HG03097 (cell line): ENCODE measurements around the gene PLEKHA8.

ENCODE experiments used
- ATAC-seq: cut with Tn5 transposase; IDR thresholded peaks from one replicate; pipeline ENCODE4 v1.9.1; 2021; ENCODE audit not compliant: unreplicated experiment, low FRiP score

PLEKHA8 gene, protein sequence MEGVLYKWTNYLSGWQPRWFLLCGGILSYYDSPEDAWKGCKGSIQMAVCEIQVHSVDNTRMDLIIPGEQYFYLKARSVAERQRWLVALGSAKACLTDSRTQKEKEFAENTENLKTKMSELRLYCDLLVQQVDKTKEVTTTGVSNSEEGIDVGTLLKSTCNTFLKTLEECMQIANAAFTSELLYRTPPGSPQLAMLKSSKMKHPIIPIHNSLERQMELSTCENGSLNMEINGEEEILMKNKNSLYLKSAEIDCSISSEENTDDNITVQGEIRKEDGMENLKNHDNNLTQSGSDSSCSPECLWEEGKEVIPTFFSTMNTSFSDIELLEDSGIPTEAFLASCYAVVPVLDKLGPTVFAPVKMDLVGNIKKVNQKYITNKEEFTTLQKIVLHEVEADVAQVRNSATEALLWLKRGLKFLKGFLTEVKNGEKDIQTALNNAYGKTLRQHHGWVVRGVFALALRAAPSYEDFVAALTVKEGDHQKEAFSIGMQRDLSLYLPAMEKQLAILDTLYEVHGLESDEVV

DNA sequence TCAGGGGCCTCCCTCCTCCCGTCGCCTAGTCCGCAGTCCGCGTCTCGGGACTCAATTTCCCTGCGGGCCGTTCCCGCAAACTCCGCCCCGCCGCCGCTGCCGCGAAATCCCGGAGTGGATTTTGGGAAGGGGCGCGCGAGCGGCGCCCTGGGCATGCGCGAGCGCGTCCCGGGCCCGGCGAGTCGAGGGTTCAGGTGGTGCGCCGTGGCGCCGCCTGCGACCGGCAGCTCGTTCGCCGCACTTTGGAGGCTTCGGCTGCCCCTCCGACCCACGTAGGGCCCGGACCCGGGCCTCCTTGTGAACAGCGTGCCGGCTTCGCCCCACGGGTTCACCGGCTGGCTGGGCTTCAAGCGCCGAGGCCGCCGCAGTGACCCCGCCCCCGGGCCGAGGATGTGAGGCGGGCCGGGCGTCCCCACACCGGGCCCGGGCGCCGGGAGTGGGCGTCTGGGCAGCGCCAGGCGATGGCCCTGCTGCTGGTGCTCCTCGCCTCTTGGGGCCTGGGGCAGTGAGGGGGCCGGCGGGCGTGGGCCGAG is at the start of gene PLEKHA8:
Gene PLEKHA8, plus strand, starts transcription at position 197 of the 533 bp plus-strand sequence. CDS start 351 bp downstream, outside the sequence.
- ATAC-seq = peak; percentile 46

DNA sequence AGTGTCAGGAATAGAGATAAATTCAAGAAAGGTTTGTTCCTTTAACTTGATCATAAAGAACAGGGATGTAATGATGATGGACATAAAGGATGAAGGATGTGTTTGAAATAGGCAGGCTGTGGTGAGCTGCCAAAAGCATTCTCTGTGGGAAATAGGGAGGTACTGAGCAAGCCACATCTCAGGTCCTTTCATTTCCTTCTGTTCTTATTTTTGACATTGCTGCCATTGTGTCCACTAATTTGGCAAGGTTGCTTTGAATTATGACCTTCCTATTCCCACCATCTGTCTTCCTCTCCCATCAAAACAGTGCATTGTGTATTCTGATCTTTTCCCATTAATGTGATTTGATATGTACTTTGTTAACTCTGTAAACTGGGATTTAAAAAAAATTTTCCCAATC is 48.1 kb upstream of the PLEKHA8 start:
- no peak for ATAC-seq

DNA sequence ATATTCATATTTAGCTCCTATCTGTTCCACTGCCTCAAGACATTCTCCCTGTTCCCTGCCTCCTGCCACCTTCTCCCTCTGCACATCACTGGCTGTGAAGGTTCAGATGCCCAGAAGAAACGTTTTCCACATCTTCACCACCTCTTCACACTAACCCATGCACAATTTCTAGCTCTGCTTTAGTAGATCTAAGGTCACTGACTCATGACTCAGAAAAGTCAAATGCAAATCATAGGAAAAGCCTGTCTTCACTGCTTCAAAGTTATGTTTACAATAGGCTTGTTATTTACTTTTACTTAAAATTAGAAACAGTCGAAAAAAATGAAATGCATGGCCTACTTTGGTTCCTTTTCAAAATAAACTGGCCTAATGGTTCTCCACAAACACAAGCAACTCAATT is 41.1 kb upstream of the PLEKHA8 start:
- ATAC-seq = no peak

DNA sequence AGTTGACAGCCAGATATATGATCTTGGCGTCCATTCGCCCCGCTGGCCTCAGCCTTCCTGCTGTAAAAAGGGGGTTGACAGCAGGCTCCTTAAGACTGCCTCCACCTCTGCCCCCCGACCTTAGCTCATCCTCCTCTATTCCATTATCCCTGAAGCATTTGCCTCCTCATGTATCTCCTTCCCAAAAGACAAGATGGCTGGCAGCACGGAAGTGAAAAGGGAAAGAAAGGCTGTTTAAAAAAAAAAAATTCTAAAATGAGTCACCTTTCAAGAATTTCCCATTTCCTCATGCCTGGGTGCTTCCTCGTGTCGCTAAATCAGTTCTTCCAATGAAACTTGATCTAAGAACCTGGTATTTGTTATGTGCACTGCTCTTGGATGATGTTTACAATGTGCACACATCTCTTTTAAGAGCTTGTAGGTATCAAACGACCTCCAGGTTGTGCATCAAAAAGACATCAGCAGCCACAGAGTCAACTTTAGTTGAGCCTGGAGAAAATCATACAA is 40.3 kb upstream of the PLEKHA8 start:
- no peak for ATAC-seq

DNA sequence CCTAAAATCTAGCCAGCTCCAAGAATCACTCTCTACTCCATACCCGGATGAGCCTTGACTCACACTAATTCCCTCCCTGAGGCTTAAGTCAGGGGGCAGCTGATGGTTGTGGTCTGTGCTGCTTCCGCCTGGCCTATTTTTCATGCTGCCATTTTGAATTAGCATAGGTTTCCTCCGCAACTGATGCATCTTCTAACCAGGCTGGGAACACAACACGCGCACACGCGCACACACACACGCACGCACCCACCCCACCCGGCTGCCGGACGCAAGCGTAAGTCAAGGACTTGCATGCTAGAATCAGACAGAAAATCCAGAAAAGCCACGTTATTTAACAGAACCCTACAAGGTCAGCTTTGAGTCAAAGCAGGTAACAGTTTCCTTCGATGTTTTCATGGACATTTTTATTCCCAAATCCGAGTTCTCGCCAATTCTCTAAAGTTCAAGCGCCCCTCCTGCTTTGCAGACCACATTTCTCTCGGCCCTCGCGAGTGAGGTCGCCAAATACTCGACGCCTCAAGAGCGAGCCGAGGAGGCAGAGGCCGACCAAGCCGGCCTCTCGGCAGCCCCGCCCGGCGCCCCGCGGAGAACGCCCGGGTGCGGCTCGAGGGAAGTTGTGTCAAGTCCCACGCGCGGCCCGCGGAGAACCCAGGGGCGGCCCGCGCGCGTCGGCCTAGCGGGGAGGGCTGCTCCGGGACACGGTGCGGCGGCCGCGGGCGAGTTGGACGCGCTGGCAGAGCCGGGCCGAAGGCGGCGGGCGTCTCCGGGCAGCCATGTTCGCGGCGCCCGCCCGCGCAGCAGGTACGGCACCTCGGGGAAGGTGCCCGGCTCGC is 39.6 kb upstream of the PLEKHA8 start:
- ATAC-seq = peak; percentile 20

DNA sequence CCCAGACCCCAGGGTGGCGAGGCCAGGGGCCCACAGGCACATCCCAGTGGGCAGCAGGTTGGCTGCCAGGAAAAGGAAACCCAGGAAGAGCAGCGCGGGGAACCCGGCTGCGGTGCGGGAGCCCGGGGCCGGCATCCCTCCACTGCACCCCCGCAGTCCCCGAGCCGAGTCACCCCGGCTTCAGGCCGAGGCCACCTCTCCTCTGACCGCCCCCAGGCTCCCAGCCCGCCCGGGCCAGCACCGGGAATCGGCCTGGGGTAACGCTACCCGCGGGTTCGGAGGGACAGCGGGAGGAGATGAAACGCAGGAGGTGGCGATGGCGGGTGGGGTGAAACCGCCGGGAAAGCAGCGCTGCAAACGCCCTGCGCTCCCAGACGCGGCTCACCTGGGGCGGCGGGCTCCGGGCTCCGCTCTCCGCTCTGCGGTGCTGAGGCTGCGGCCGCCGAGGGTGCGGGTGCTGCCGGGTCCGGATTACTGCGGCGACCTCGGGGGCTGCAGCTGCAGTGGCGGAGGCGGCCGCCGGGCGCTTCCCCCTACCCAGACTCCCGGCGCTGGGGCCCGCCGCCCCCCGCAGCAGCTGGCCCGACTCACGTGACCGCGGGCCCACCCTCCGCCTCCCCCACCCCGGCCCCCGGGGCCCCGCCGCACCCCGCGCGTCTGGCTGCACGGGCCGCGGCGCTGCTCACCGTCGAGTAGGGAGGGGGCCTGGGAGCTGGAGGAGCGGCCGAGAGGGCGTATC is 38.8 kb upstream of the PLEKHA8 start, which contains the start of gene SCRN1:
Gene SCRN1, minus strand, starts transcription at position 545 of the 739 bp plus-strand sequence. CDS start 20,734 bp downstream, outside the sequence.
- peak; percentile 30 for ATAC-seq

DNA sequence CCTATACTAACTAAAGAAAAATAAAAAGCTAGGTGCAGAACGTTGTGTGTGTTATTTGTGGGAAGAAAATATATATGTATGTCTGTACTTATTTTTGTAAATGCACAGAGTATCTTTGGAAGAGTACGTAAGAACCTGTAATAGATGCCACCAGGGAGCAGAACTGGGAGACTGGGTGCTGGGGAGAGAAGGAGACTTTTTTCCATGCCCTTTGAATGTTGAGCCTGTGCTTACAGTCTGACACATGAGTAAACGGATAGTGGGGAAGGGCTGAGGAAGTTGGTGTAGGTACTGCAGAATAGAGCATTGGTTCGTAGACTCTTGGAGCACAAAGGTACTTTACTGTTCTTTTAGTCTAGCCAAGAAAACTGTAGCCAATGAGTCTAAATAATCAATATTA is 37.3 kb upstream of the PLEKHA8 start:
- ATAC-seq = no peak

DNA sequence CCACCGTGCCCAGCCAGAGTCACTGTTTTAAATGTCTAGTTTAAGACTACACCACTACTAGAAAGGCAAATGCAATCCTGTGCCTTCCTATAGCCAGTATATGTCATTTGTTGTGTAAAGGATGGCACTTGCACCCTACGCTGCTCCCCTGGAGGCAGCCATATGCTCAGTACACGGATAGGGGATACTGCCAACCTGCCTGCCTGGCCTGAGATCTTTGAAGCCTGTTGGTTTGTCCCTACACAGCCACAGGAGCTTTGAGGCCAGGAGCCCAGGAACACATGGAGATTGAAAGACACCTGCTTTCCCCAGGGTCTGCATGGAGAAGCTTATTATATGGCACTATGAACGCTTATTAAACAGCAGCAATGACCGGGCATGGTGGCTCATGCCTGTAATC is 36.3 kb upstream of the PLEKHA8 start:
- ATAC-seq = no peak

DNA sequence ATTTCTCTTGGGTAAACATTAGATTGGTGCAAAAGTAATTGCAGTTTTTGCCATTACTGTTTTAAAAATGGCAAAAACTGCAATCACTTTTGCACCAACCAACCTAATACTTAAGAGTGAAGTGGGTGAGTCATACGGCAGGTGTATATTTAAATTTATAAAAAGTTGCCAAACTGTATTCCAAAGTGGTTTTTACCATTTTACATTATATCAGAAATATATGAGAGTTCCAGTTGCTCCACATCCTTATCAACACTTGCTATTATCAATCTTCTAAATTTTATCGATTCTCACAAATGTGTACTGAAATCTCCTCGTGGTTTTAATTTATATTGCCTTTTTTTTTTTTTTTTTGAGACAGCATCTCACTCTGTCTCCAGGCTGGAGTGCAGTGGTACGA is 35.1 kb upstream of the PLEKHA8 start:
- no peak for ATAC-seq

DNA sequence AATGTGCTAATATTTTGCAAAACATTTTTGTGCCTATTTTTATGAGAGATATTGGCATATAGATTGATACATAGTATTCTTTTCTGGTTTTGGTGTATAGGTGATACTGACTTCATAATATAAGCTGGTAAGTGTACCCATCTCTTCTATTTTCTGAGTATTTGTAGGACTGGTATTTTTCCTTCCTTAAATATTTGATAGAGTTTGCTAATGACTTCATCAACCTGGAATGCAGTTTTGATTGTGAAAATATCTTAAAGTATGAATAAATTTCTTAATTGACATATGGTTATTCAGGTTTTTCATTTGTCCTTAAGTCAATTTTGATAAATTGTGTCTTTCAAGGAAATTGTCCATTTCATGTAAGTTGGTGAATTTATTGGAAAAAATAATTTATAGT is 32.6 kb upstream of the PLEKHA8 start:
- no peak for ATAC-seq

DNA sequence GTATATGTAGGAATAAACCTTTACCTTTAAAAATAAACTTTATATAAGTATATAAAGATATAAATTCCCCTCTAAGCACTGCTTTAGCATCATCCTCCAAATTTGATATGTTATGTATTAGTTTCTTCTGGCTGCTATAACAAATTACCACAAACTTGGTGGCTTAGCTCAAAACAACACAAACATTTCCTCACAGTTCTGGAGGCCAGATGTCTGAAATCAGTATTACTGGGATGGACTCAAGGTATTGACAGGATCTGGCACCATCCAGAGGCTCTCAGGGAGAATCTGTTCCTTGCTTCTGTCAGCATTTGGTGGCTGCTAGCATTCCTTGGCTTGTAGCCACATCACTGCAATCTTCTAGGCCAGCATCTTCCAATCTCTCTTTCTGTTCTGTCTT is 31.9 kb upstream of the PLEKHA8 start:
- no peak for ATAC-seq

DNA sequence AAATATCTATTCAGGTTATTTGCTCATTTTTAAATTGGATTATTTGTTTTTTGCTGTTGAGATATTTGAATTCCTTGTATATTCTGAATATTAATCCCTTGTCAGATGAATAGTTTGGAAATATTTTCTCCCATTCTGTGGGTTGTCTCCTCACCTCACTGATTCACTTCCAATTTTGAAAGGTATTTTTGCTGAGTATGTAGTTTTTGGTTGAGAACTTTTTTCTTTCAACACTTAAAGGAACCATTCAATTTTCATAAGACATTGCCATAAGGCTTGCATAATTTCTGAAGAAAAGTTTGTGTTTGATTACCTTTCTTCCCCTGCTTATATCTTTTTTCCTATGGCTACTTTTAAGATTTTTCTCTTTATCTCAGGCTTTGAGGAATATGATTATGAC is 29.7 kb upstream of the PLEKHA8 start:
- no peak for ATAC-seq

DNA sequence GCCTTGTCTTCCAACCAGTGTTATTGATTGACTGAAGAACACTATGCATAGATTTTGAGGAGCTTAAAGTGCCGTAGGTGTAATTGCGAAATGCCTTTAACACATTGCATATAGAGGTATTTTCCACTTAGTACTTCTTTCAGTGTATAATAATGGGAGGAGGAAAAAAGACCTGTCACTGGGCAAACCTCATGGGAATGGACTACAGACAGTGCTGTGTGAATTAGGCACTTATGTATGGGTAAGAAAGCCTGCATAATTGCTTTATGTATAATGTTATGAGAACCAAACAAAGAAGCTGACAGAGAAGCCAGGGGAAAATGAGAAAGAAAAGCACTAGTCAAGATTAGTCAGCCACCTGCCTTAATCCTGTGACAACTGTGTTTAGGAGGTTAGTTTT is 26.2 kb upstream of the PLEKHA8 start:
- ATAC-seq = no peak

DNA sequence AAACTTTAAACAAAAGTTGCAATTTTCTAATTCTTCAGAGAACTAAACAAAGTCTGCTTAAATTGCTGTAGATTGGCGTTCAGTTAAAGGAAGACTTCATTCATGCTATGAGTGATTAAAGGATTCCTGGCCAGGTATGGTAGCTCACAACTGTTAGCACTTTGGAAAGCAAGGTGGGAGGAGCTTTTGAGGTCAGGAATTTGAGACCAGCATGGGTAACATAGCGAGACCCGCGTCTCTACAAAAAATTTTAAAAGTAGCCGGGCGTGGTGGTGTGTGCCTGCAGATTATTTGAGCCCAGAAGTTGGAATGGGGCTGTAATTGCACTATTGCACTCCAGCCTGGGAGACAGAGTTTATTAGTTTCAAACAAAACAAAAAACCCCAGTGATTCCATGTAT is 25.1 kb upstream of the PLEKHA8 start:
- no peak for ATAC-seq

DNA sequence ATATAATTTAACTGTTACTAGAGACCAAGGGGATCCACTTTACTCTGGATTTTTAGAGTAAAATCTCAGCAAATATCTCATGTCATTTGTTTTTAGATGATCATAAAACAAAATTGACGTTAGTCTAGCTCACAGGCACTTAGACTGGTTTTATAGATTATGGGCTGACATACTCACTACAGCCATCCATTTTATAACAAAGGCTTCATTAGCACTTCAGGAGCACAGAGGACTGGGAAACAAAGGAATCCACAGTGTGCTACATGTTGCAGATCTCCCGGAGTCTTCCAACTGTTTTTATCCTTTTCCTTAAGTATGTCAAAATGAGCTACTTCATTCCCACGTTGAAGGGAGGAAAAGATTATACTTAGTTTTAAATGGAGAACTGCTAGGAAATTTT is 22.7 kb upstream of the PLEKHA8 start:
- ATAC-seq = no peak

DNA sequence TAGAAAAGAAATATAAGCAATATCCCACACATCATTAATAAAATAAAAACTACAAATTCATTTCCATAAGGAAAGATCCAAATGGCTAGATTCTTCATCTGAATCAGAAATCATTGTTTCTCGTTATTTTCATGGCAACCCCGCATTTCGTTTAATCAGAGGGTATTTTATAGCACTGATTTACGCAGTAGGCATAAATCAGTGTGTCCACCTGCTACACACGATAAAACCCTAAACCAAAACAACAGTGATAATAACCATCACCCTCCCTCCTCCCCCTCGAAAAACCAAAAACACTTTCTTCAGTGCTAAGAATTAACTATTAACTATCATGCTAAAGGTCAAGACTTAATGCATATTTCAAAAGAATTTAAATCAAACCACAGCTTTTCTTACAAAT is 18.2 kb upstream of the PLEKHA8 start:
- no peak for ATAC-seq

DNA sequence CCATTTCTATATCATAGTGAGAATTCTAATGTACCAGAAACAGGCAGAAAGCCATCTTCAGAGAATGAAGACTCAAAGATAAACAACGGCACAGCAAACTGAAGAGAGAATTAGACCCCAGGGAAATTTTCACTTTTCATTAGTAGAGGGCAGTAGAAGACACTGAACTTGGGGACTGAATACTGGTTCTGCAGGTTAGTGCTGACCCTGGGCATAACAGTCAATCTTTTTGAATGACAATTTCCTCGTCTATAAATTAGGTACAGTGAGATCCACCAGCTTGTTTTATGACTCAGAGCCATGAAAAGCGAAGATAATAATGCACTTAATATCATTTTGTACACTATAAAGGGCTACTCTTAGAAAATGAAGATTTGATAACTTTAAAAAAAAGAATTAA is 15.5 kb upstream of the PLEKHA8 start:
- ATAC-seq = no peak

DNA sequence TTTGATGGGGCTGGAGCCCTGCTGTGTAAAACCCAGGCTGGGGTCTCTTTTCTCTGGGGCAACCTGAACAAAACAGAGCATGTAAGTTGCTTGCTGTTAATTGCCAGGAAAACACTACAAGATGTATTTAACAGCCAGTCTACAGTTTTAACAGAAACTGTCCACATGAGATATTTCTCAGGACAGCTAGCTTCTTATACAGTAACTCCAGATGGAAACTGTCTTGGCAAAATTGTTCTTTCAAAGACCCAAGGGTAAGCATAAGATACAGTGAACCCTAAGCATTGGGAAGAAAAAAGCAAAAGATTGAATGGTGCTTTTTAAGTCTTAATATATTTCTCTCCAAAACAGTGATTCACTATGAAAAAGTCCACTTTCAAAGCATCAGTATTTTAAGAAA is 9.8 kb upstream of the PLEKHA8 start:
- ATAC-seq = no peak

DNA sequence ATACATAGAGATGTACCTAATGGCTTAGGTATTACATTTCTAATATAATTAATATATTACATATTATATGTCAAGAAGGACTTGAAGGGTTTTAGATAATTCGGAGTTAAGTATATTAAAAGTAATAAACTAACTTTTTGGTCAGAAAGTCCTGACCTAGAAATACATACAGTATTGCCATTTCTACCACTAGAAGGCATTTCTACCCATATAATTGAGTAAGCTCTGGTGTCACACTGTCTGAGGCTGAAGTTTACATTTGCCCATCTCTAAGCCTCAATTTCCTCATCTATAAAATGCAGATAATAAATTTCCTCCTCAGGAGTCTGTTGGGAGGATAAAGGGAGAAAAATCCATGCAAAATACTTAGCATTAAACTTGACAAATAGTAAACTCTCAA is 8.8 kb upstream of the PLEKHA8 start:
- ATAC-seq = no peak

DNA sequence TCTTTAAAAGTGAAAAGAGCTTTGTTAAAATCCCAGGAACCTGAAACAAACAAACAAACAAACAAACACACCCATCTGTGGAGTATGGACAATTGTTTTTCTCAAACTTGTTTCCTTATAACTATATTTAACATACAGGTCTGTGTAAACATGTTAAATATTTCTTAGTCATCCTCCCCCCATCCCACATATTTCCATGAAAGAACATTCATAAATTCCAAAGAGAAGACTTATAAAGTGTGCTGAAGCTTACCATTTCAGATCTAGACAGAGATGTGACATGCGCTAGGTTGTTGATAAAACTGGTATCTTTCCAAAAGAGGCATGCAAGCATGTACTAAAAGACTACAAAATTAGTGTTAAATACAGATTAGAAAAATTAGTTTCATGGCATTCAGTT is 8.3 kb upstream of the PLEKHA8 start:
- no peak for ATAC-seq
